HEK293 (cell line): ENCODE measurements around the gene IL13RA2.

Experiments
- CTCF ChIA-PET: fragments of 350-600 bp; formaldehyde crosslinking; extraction: SDS; loops from one replicate; lab custom pipeline; 2021; ENCODE audit warnings: antibody characterized with exemption; lab: Yijun Ruan, JAX
- POLR2A ChIA-PET: fragments of 300-600 bp; formaldehyde crosslinking; extraction: SDS; loops from one replicate; lab custom pipeline; 2020; ENCODE audit warnings: antibody characterized with exemption, inconsistent platforms; lab: Yijun Ruan, JAX
- H3K27ac ChIP-seq: fragments of 200-500 bp; sonication (Bioruptor generic); 2 replicates; pipeline ENCODE4 v1.5.1; 2014; ENCODE audit warnings: low read depth, low read length, control low read depth, inconsistent platforms; ENCODE audit errors: extremely low read depth
- H3K36me3 ChIP-seq, 2 experiments: fragments of 200-500 bp in 1 of 2; sonication (Bioruptor generic) in 1 of 2; 1 replicate in 1 of 2; 2 replicates in 1 of 2; pipeline ENCODE4 v1.5.1; 2014 to 2017; ENCODE audit warnings: inconsistent platforms in 2 of 2, low read length in 2 of 2; ENCODE audit not compliant: control insufficient read depth in 2 of 2, insufficient read depth in 1 of 2
- H3K4me1 ChIP-seq: fragments of 200-500 bp; sonication (Bioruptor generic); 2 replicates; pipeline ENCODE4 v1.5.1; 2014; ENCODE audit warnings: mild to moderate bottlenecking, low read length, inconsistent platforms; ENCODE audit not compliant: control insufficient read depth, insufficient read depth
- H3K4me3 ChIP-seq: 2 replicates; pipeline ENCODE4 v1.5.1; 2011; ENCODE audit warnings: low read depth, mild to moderate bottlenecking, control low read depth, low read length, moderate library complexity
- H3K9me3 ChIP-seq: fragments of 200-500 bp; sonication (Bioruptor generic); 2 replicates; pipeline ENCODE4 v1.5.1; 2014; ENCODE audit warnings: low read depth, low read length, inconsistent platforms; ENCODE audit not compliant: control insufficient read depth, insufficient read depth
- KLF9 ChIP-seq: fragments of 450-650 bp; formaldehyde crosslinking; IDR thresholded peaks from 2 replicates; pipeline ENCODE4 v1.5.1; 2016; ENCODE audit warnings: missing biosample characterization, missing genetic modification characterization, low read depth
- OSR2 ChIP-seq: fragments of 450-650 bp; formaldehyde crosslinking; IDR thresholded peaks from 2 replicates; pipeline ENCODE4 v1.5.1; 2016; ENCODE audit warnings: missing biosample characterization, missing genetic modification characterization
- RBAK ChIP-seq: fragments of 450-650 bp; formaldehyde crosslinking; IDR thresholded peaks from 2 replicates; pipeline ENCODE4 v1.5.1; 2016; ENCODE audit warnings: missing biosample characterization, missing genetic modification characterization
- SP3 ChIP-seq: fragments of 450-650 bp; formaldehyde crosslinking; IDR thresholded peaks from 2 replicates; pipeline ENCODE4 v1.5.1; 2016; ENCODE audit warnings: missing biosample characterization, missing genetic modification characterization
- WT1 ChIP-seq: fragments of 450-650 bp; formaldehyde crosslinking; IDR thresholded peaks from 2 replicates; pipeline ENCODE4 v1.5.1; 2016; ENCODE audit warnings: missing biosample characterization, missing genetic modification characterization
- YY1 ChIP-seq: fragments of 450-650 bp; formaldehyde crosslinking; IDR thresholded peaks from 2 replicates; pipeline ENCODE4 v1.5.1; 2018; ENCODE audit warnings: missing biosample characterization, missing genetic modification characterization
- ZBTB17 ChIP-seq: fragments of 450-650 bp; formaldehyde crosslinking; IDR thresholded peaks from 2 replicates; pipeline ENCODE4 v1.5.1; 2016; ENCODE audit warnings: missing biosample characterization, missing genetic modification characterization
- ZFP69B ChIP-seq: fragments of 450-650 bp; formaldehyde crosslinking; IDR thresholded peaks from 2 replicates; pipeline ENCODE4 v1.5.1; 2016; ENCODE audit warnings: missing biosample characterization, missing genetic modification characterization
- ZNF175 ChIP-seq: fragments of 450-650 bp; formaldehyde crosslinking; IDR thresholded peaks from 2 replicates; pipeline ENCODE4 v1.5.1; 2016; ENCODE audit warnings: missing biosample characterization, missing genetic modification characterization
- ZNF211 ChIP-seq: fragments of 450-650 bp; formaldehyde crosslinking; IDR thresholded peaks from 2 replicates; pipeline ENCODE4 v1.5.1; 2016; ENCODE audit warnings: low read depth, missing biosample characterization, missing genetic modification characterization
- ZNF223 ChIP-seq: fragments of 450-650 bp; formaldehyde crosslinking; IDR thresholded peaks from 2 replicates; pipeline ENCODE4 v1.5.1; 2016; ENCODE audit warnings: missing biosample characterization, missing genetic modification characterization
- ZNF292 ChIP-seq: fragments of 450-650 bp; formaldehyde crosslinking; IDR thresholded peaks from 2 replicates; pipeline ENCODE4 v1.5.1; 2016; ENCODE audit warnings: low read depth, missing biosample characterization, missing genetic modification characterization, borderline replicate concordance
- ZNF311 ChIP-seq: fragments of 450-650 bp; formaldehyde crosslinking; IDR thresholded peaks from 2 replicates; pipeline ENCODE4 v1.5.1; 2017; ENCODE audit warnings: missing biosample characterization, missing genetic modification characterization, borderline replicate concordance
- ZNF37A ChIP-seq: fragments of 450-650 bp; IDR thresholded peaks from 2 replicates; pipeline ENCODE4 v1.5.1; 2018; ENCODE audit warnings: missing biosample characterization, missing genetic modification characterization
- ZNF394 ChIP-seq: fragments of 450-650 bp; formaldehyde crosslinking; IDR thresholded peaks from 2 replicates; pipeline ENCODE4 v1.5.1; 2016; ENCODE audit warnings: missing biosample characterization, missing genetic modification characterization, mild to moderate bottlenecking, moderate library complexity, borderline replicate concordance
- ZNF416 ChIP-seq: fragments of 450-650 bp; formaldehyde crosslinking; IDR thresholded peaks from 2 replicates; pipeline ENCODE4 v1.5.1; 2016; ENCODE audit warnings: missing biosample characterization, missing genetic modification characterization
- ZNF48 ChIP-seq: fragments of 450-650 bp; formaldehyde crosslinking; IDR thresholded peaks from 2 replicates; pipeline ENCODE4 v1.5.1; 2016; ENCODE audit warnings: missing biosample characterization, missing genetic modification characterization
- ZNF560 ChIP-seq: fragments of 450-650 bp; formaldehyde crosslinking; IDR thresholded peaks from 2 replicates; pipeline ENCODE4 v1.5.1; 2017; ENCODE audit warnings: missing biosample characterization, missing genetic modification characterization, borderline replicate concordance
- ZNF785 ChIP-seq: fragments of 450-650 bp; formaldehyde crosslinking; IDR thresholded peaks from 2 replicates; pipeline ENCODE4 v1.5.1; 2016; ENCODE audit warnings: missing biosample characterization, missing genetic modification characterization
- ZNF843 ChIP-seq: fragments of 450-650 bp; formaldehyde crosslinking; IDR thresholded peaks from 2 replicates; pipeline ENCODE4 v1.5.1; 2016; ENCODE audit warnings: missing biosample characterization, missing genetic modification characterization
- TF ChIP-seq, protein P1 (sequence below): fragments of 450-650 bp; formaldehyde crosslinking; IDR thresholded peaks from 2 replicates; pipeline ENCODE4 v1.5.1; 2016; ENCODE audit warnings: missing biosample characterization, missing genetic modification characterization
- TF ChIP-seq, protein P2 (sequence below): fragments of 450-650 bp; formaldehyde crosslinking; IDR thresholded peaks from 2 replicates; pipeline ENCODE4 v1.5.1; 2016; ENCODE audit warnings: missing biosample characterization, missing genetic modification characterization

IL13RA2 gene

DNA sequence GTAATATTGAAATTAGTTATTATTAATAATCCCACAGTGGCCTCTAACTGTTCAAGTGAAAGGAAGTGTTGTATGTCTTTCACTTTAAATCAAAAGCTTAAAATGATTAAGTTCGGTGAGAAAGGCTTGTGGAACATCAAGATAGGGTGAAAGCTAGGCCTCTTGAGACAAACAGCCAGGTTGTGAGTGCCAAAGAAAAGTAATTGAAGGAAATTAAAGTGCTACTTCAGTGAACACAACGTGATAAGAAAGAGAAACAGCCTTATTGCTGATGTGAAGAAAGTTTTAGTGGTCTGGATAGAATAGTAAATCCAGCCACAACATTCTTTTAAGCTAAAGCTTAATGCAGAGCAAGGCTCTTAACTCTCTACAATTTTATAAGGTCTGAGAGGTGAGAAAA lies 42.6 kb upstream of the IL13RA2 start (continued):
- TF ChIP-seq ZNF394 (tag by site-specific recombination) (no peak), WT1 (no peak)

DNA sequence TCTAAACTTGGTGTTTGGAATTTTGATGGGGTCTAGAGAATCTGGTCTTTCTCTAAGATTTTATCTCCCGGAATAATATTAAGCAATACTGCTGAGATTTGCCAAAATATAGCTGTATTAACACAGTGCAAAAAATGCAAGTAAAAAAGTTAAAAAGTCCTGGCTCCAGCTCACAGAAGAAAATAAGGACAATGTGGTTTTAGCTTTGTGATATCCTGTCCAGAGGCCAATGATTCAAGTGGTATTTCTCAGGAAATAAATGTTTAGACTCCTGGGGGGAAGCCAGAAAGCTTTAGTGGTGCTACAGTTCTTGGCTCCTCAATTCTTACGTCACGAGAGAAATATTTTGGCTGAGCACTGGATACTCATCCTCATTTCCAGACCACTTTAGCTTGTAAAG lies 40.9 kb upstream of the IL13RA2 start:
- H3K27ac ChIP-seq = no peak overlapping the region
- TF ChIP-seq SP3 (tag by site-specific recombination) (no peak), ZNF843 (tag by site-specific recombination) (no peak), ZNF416 (tag by site-specific recombination) (no peak), ZNF560 (tag by site-specific recombination) (no peak), OSR2 (no peak), YY1 (tag by site-specific recombination) (no peak), KLF9 (no peak), ZNF175 (tag by site-specific recombination) (no peak), ZNF211 (tag by site-specific recombination) (no peak), ZNF311 (tag by site-specific recombination) (no peak), ZNF48 (tag by site-specific recombination) (no peak), ZNF223 (tag by site-specific recombination) (no peak), ZFP69B (tag by site-specific recombination) (no peak), RBAK (tag by site-specific recombination) (no peak), ZBTB17 (tag by site-specific recombination) (no peak)
- TF ChIP-seq, protein P1, sequence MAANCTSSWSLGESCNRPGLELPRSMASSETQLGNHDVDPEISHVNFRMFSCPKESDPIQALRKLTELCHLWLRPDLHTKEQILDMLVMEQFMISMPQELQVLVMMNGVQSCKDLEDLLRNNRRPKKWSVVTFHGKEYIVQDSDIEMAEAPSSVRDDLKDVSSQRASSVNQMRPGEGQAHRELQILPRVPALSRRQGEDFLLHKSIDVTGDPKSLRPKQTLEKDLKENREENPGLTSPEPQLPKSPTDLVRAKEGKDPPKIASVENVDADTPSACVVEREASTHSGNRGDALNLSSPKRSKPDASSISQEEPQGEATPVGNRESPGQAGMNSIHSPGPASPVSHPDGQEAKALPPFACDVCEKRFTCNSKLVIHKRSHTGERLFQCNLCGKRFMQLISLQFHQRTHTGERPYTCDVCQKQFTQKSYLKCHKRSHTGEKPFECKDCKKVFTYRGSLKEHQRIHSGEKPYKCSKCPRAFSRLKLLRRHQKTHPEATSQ = no peak
- TF ChIP-seq, protein P2, sequence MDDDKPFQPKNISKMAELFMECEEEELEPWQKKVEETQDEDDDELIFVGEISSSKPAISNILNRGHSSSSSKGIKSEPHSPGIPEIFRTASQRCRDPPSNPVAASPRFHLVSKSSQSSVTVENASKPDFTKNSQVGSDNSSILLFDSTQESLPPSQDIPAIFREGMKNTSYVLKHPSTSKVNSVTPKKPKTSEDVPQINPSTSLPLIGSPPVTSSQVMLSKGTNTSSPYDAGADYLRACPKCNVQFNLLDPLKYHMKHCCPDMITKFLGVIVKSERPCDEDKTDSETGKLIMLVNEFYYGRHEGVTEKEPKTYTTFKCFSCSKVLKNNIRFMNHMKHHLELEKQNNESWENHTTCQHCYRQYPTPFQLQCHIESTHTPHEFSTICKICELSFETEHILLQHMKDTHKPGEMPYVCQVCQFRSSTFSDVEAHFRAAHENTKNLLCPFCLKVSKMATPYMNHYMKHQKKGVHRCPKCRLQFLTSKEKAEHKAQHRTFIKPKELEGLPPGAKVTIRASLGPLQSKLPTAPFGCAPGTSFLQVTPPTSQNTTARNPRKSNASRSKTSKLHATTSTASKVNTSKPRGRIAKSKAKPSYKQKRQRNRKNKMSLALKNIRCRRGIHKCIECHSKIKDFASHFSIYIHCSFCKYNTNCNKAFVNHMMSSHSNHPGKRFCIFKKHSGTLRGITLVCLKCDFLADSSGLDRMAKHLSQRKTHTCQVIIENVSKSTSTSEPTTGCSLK = no peak
- H3K36me3 ChIP-seq = no peaks in the 10 kb centered on the region
- ChIA-PET CTCF (interaction anchor here (0.7 kb wide), 1 partner anchor 41 kb away, joined by 3 read pairs; the partner anchor contains the start of gene IL13RA2), POLR2A (no interaction called here)
- no peak overlapping the region for H3K4me3 ChIP-seq
- H3K9me3 ChIP-seq = no peaks in the 10 kb centered on the region
- H3K4me1 ChIP-seq = no peaks in the 10 kb centered on the region

GRCh38 chrX:115054876-115055275 lies 37.5 kb upstream of the IL13RA2 start:
- Histone ChIP-seq H3K36me3 (no peaks in the 10 kb centered on the region), H3K4me1 (no peaks in the 10 kb centered on the region), H3K9me3 (no peaks in the 10 kb centered on the region), H3K27ac (no peak overlapping the region), H3K4me3 (no peak overlapping the region)
- CTCF ChIA-PET = no interaction called here
- POLR2A ChIA-PET = no interaction called here
- TF ChIP-seq ZNF292 = no peak
- TF ChIP-seq ZNF37A = no peak
- no peak for TF ChIP-seq ZNF785
